ENCODE results near the gene CSNK1E.

Gene CSNK1E

DNA sequence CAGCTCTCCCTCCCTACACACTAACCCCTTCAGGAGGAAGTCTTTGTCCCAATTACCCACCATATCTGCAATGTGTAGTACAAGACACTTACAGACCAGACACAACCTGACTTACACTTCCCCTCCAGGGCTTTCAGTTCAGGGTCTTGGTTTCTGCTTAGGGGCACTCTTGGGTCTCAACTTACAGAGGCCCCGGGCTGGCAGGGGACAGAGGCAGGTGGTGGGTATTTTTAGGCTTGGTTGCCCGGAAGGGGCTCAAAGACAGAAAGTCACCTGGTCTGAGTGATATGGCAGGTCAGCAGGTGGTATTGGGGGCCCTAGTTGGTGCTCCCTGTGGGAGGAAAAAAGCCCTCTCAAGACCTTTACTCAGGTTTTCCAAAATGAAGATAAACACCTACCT lies 41.1 kb downstream of the CSNK1E start:
- DNase-seq (ENCODE audit: low read depth, low spot score): no peak
- Histone ChIP-seq H3K4me3 (ENCODE audit: low read length) (no peak overlapping the region), H3K27me3 (ENCODE audit: control insufficient read depth, insufficient read depth, low read length) (no peaks in the 10 kb centered on the region), H3K9me3 (ENCODE audit: control insufficient read depth, insufficient read depth, low read length) (no peaks in the 10 kb centered on the region), H3K27ac (ENCODE audit: low read length) (no peak overlapping the region), H3K36me3 (ENCODE audit: control insufficient read depth, insufficient read depth, low read length) (no peaks in the 10 kb centered on the region), H3K4me1 (ENCODE audit: control insufficient read depth, insufficient read depth, low read length) (peaks cover 5% of the 10 kb centered on the region; the same call in 1 of the 2 replicates)
- no CpG with 5 or more reads among the region's 2 CpGs for WGBS (ENCODE audit: insufficient coverage, insufficient read length)

DNA sequence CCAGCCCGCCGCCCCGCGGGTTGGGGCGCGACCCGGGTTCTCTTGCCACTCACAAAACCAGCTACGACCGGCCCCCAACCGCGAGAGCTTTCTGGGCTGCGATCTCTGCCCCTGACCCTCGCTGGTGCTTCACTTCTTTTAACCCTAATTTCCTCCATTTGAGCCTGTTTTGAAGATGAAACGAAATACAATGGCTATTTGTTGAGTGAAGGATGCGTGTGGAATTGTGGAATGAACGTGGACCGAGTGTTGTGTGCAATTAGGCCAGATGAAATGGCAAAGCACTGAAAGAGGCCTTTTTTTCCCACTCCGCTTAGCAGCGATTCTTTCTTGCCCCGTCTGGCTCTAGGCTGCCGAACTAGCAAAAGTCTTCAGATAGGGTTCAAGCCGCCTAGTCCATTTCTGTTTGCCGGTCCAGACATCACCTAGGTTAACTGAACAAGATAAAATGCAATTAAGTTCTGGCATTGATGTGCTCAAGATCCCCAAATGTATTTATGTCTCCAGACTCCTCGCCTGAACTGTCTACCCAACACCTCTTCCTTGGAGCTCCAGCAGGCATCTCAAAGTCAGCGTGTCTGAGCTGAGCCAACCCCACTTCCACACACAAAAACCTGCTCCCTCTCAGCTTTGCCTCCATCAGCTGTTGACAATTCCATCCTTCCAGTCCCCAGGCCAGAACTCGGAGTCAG lies 44.0 kb downstream of the CSNK1E start:
- H3K27ac ChIP-seq (ENCODE audit: low read length): no peak overlapping the region
- no peak for DNase-seq (ENCODE audit: low read depth, low spot score)
- peak overlapping the region; percentile 91; the same call in 1 of the 2 replicates for H3K4me3 ChIP-seq (ENCODE audit: low read length)
- H3K27me3 ChIP-seq (ENCODE audit: control insufficient read depth, insufficient read depth, low read length): no peaks in the 10 kb centered on the region
- no peaks in the 10 kb centered on the region for H3K9me3 ChIP-seq (ENCODE audit: control insufficient read depth, insufficient read depth, low read length)
- peaks cover 3% of the 10 kb centered on the region; the same call in 1 of the 2 replicates for H3K4me1 ChIP-seq (ENCODE audit: control insufficient read depth, insufficient read depth, low read length)
- no CpG with 5 or more reads among the region's 26 CpGs for WGBS (ENCODE audit: insufficient coverage, insufficient read length)
- H3K36me3 ChIP-seq (ENCODE audit: control insufficient read depth, insufficient read depth, low read length): no peaks in the 10 kb centered on the region

DNA sequence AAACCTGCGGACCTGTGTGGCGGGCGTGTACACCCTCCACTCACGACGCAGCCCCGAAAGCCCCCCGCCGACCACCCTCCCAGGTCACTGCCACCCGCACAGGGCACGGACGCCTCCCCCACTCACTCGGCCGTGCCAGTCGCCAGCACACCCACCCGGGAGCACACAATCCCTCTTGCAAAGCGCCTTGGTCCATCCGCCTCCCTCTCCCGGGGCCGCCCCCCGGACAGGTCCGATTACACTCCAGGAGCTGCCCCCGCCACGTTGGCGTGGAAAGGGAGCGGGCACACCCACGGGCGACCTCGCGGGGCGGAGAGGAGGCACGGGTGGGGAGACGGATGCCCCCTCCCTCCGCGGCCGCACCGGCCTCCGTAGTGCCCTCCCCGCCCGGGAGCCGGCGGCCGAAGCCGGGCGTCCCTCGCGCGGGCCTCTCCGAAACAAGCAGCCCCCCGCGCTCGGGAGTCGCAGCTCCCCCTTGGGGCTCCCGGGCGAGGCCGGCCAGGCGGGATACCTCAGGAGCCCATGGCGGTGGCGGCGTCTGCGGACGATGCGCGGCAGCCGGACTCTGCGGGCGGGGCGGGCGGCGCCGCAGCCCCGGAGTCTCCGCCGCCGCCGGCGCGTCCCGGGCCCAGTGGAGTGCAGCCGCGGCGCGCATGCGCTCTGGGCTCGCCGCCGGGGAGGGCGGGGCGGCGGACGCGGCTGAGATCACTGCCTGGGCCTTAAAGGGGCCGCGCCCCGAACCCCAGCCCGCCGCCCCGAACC lies 44.7 kb downstream of the CSNK1E start, which contains the start of gene TMEM184B:
TMEM184B (minus strand) TSS at position 638 of the 762 bp plus-strand sequence. CDS start 25,049 bp downstream, outside the sequence.
- WGBS (ENCODE audit: insufficient coverage, insufficient read length): no CpG with 5 or more reads among the region's 97 CpGs

DNA sequence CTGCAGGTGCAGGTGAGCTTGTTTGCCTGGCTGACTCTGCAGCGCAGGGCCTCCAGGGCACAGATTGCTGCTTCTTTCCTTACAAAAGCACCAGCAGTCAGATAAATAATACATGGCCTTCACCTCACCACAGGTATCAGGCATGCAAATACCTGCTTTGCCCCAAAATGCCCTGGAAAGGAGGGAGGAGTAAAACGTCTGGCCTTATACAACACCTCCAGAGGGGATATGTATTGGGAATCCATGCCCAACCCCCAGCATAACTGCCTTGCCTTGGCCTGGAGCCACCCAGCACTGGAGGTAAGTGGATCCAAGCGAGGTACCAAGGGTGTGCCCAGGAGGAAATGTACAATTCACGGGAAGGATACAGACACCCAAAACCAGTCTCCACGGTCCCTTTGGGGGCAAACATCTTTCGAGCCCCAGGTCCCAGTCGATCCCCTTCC lies 45.3 kb downstream of the CSNK1E start:
- no peak overlapping the region for H3K27ac ChIP-seq (ENCODE audit: low read length)
- H3K9me3 ChIP-seq (ENCODE audit: control insufficient read depth, insufficient read depth, low read length): no peaks in the 10 kb centered on the region
- peaks cover 3% of the 10 kb centered on the region; the same call in 1 of the 2 replicates for H3K4me1 ChIP-seq (ENCODE audit: control insufficient read depth, insufficient read depth, low read length)
- H3K36me3 ChIP-seq (ENCODE audit: control insufficient read depth, insufficient read depth, low read length): no peaks in the 10 kb centered on the region
- no peak for DNase-seq (ENCODE audit: low read depth, low spot score)
- peak overlapping the region; percentile 91; the same call in 1 of the 2 replicates for H3K4me3 ChIP-seq (ENCODE audit: low read length)
- no CpG with 5 or more reads among the region's 7 CpGs for WGBS (ENCODE audit: insufficient coverage, insufficient read length)
- no peaks in the 10 kb centered on the region for H3K27me3 ChIP-seq (ENCODE audit: control insufficient read depth, insufficient read depth, low read length)

More for the DNA sequence above, 44.7 kb downstream of the CSNK1E start, which contains the start of gene TMEM184B:
- Histone ChIP-seq H3K9me3 (ENCODE audit: control insufficient read depth, insufficient read depth, low read length) (no peaks in the 10 kb centered on the region), H3K4me3 (ENCODE audit: low read length) (peak within 1 kb of the TSS; percentile 91), H3K36me3 (ENCODE audit: control insufficient read depth, insufficient read depth, low read length) (no peaks in the 10 kb centered on the region), H3K27ac (ENCODE audit: low read length) (no peak within 1 kb of the TSS), H3K4me1 (ENCODE audit: control insufficient read depth, insufficient read depth, low read length) (peaks cover 3% of the 10 kb centered on the region; the same call in 1 of the 2 replicates), H3K27me3 (ENCODE audit: control insufficient read depth, insufficient read depth, low read length) (no peaks in the 10 kb centered on the region)
- peak; percentile 35 for DNase-seq (ENCODE audit: low read depth, low spot score)

DNA sequence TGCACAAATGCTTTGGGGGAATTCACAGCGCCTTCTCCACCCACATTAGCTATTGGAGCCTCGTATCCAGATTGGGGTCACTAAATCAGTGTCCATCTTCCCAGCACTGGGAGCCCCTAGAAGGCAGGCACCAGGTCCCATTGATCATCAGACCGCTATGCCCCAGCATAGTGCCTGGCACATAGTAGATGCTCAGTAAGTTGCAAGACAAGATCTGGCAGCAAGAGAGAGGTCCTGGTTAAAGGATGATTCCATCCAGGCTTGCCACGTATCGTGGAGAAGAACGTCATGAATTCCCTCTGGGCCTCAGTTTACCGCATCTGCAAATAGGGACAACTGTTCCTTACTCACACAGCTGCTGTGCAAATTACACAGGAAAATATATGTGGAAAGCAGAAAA lies 46.1 kb downstream of the CSNK1E start:
- Histone ChIP-seq H3K27me3 (ENCODE audit: control insufficient read depth, insufficient read depth, low read length) (no peaks in the 10 kb centered on the region), H3K9me3 (ENCODE audit: control insufficient read depth, insufficient read depth, low read length) (no peaks in the 10 kb centered on the region), H3K4me3 (ENCODE audit: low read length) (no peak overlapping the region), H3K36me3 (ENCODE audit: control insufficient read depth, insufficient read depth, low read length) (no peaks in the 10 kb centered on the region), H3K27ac (ENCODE audit: low read length) (no peak overlapping the region), H3K4me1 (ENCODE audit: control insufficient read depth, insufficient read depth, low read length) (peaks cover 3% of the 10 kb centered on the region; the same call in 1 of the 2 replicates)
- WGBS (ENCODE audit: insufficient coverage, insufficient read length): no CpG with 5 or more reads among the region's 7 CpGs
- DNase-seq (ENCODE audit: low read depth, low spot score): no peak

DNA sequence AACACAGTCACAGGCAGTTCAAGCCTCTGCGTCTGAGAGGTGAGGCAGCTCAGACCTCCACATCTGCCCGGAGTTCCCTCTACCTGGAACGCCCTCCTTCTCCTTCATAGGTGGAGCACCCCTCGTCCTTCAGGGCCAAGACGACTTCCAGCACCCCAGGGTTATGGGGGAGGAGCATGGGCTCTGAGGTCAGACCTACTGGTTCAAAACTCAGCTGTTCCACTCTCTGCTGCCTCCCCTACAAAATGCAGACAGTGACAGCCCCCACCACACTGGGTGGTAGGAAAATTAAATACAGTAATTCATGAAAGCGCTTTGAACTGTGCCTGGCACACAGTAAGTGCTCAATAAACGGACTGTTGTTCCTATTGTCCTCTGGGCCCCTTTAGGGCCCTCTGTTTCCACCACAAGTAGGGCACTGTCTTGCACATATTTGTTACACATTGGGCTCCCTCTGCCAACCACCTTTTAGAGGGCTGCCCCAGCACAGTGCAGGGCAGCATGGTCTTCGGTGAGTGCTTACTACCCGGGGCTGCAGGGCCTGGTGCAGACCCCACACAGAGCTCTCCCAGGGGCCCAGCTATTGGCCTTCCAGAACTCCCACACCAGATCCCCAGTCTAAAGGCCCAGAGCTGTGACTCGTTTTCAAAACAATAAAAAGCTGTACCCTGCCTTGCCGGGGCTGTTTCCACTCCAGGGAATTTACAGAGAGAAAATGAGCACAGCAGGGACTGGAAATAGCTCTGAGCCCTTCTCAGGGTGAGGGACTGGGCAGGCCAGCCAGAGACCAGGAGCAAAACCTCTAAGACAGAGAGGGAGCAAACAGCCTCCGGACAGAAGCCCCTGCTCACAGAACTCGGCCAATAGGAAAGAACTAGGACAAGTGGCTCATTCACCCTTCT lies 46.9 kb downstream of the CSNK1E start:
- H3K4me1 ChIP-seq (ENCODE audit: control insufficient read depth, insufficient read depth, low read length): peaks cover 3% of the 10 kb centered on the region; the same call in 1 of the 2 replicates
- no CpG with 5 or more reads among the region's 13 CpGs for WGBS (ENCODE audit: insufficient coverage, insufficient read length)
- H3K4me3 ChIP-seq (ENCODE audit: low read length): no peak overlapping the region
- no peak overlapping the region for H3K27ac ChIP-seq (ENCODE audit: low read length)
- no peaks in the 10 kb centered on the region for H3K27me3 ChIP-seq (ENCODE audit: control insufficient read depth, insufficient read depth, low read length)
- H3K36me3 ChIP-seq (ENCODE audit: control insufficient read depth, insufficient read depth, low read length): no peaks in the 10 kb centered on the region
- no peaks in the 10 kb centered on the region for H3K9me3 ChIP-seq (ENCODE audit: control insufficient read depth, insufficient read depth, low read length)
- no peak for DNase-seq (ENCODE audit: low read depth, low spot score)

DNA sequence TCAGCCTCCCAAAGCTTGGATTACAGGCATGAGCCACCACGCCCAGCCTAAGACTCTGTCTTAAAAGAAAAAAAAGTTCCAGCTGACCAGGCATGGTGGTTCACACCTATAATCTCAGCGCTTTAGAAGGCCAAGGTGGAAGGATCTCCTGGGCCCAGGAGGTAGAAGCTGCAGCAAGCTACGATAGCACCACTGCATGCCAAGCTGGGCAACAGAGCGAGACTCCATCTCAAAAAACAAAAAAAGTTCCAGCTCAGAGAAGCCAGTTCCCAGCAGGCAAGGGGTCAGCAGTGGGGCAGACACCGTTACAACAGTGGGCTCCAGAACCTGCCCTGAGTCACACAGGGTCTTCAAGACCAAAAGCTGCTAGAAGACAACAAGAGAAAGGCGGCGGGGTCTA lies 47.8 kb downstream of the CSNK1E start:
- H3K4me3 ChIP-seq (ENCODE audit: low read length): no peak overlapping the region
- no peaks in the 10 kb centered on the region for H3K9me3 ChIP-seq (ENCODE audit: control insufficient read depth, insufficient read depth, low read length)
- no CpG with 5 or more reads among the region's 7 CpGs for WGBS (ENCODE audit: insufficient coverage, insufficient read length)
- no peak for DNase-seq (ENCODE audit: low read depth, low spot score)
- no peaks in the 10 kb centered on the region for H3K36me3 ChIP-seq (ENCODE audit: control insufficient read depth, insufficient read depth, low read length)
- no peak overlapping the region for H3K27ac ChIP-seq (ENCODE audit: low read length)
- peaks cover 3% of the 10 kb centered on the region for H3K4me1 ChIP-seq (ENCODE audit: control insufficient read depth, insufficient read depth, low read length)
- no peaks in the 10 kb centered on the region for H3K27me3 ChIP-seq (ENCODE audit: control insufficient read depth, insufficient read depth, low read length)

DNA sequence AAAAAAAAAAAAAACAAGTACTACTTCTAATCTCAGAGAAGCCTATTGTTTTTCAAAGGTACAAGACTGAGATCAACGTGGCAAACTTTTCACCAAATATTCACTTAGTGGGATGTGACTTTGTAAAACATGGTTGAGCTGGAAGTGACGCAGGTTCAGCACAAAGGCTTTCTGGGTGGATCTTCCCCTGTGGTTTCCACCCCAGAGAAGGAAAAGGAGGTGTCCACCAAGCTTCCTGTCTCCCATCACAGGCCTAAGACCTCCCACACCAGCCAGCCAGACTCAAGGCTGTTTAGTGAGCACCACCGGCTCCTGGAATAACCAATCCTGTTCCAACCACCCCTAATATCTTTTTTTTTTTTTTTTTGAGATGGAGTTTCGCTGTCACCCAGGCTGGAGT lies 50.1 kb downstream of the CSNK1E start:
- H3K27ac ChIP-seq (ENCODE audit: low read length): no peak overlapping the region
- no peak overlapping the region for H3K4me3 ChIP-seq (ENCODE audit: low read length)
- H3K4me1 ChIP-seq (ENCODE audit: control insufficient read depth, insufficient read depth, low read length): no peaks in the 10 kb centered on the region; the same call in 1 of the 2 replicates
- DNase-seq (ENCODE audit: low read depth, low spot score): no peak
- no peaks in the 10 kb centered on the region for H3K27me3 ChIP-seq (ENCODE audit: control insufficient read depth, insufficient read depth, low read length)
- no CpG with 5 or more reads among the region's 4 CpGs for WGBS (ENCODE audit: insufficient coverage, insufficient read length)
- H3K9me3 ChIP-seq (ENCODE audit: control insufficient read depth, insufficient read depth, low read length): no peaks in the 10 kb centered on the region
- peaks cover 2% of the 10 kb centered on the region; the same call in 1 of the 2 replicates for H3K36me3 ChIP-seq (ENCODE audit: control insufficient read depth, insufficient read depth, low read length)

DNA sequence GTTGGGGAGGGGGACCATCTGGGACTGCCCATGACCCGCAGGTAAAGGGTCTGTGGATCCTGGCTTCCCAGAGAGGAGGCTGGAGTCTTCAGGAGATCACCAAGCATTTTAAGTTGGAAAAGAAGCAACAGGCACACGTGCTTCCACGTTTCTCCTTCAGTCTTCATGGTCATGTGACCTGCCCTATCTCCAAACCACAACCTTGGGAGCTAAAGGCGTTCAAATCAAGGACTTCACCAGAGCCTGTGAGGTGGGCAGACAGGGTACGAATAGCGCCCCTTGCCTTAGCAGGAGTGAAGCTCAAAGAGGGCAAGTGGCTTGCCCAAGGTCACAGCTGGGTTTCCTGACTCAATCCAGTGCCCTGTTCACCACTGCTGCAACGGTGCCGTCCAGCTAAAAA lies 51.1 kb downstream of the CSNK1E start:
- DNase-seq (ENCODE audit: low read depth, low spot score): no peak
- Histone ChIP-seq H3K4me1 (ENCODE audit: control insufficient read depth, insufficient read depth, low read length) (no peaks in the 10 kb centered on the region; the same call in 1 of the 2 replicates), H3K36me3 (ENCODE audit: control insufficient read depth, insufficient read depth, low read length) (peaks cover 2% of the 10 kb centered on the region; the same call in 1 of the 2 replicates), H3K27ac (ENCODE audit: low read length) (no peak overlapping the region), H3K27me3 (ENCODE audit: control insufficient read depth, insufficient read depth, low read length) (no peaks in the 10 kb centered on the region), H3K9me3 (ENCODE audit: control insufficient read depth, insufficient read depth, low read length) (no peaks in the 10 kb centered on the region), H3K4me3 (ENCODE audit: low read length) (no peak overlapping the region)
- no CpG with 5 or more reads among the region's 8 CpGs for WGBS (ENCODE audit: insufficient coverage, insufficient read length)

Data from iPS DF 6.9 (cell line).